SK-N-SH (cell line): Measurements from ENCODE around the gene IP6K1. TPM values are rescaled to one million over a fixed set of nuclear protein-coding genes. Genes with fewer than 3 reads are reported as not detected.

Experiments
- CTCF ChIA-PET: fragments of 300-600, 350-600 bp; formaldehyde crosslinking; extraction: SDS; loops from one replicate; lab custom pipeline; 2021; lab: Yijun Ruan, JAX
- POLR2A ChIA-PET: fragments of 350-600 bp; sonication (Branson Sonifier 250); formaldehyde crosslinking; extraction: SDS; loops from one replicate; lab custom pipeline; 2020; ENCODE audit warnings: antibody characterized with exemption, inconsistent platforms; lab: Yijun Ruan, JAX
- DNase-seq: peaks from one replicate; pipeline ENCODE4 v3.0.0; 2012
- H2AFZ ChIP-seq: fragments of 200-600 bp; sonication (generic); 2 replicates; pipeline ENCODE4 v1.8.1; 2016; ENCODE audit warnings: antibody characterized with exemption, mild to moderate bottlenecking, low read depth
- H3F3A ChIP-seq: fragments of 200-600 bp; sonication (generic); replicated peaks from 2 replicates; pipeline ENCODE3; 2016; ENCODE audit warnings: antibody characterized with exemption, mild to moderate bottlenecking; ENCODE audit not compliant: insufficient read depth
- H3K27ac ChIP-seq, 2 experiments: fragments of 200-500 bp in 1 of 2; fragments of 200-600 bp in 1 of 2; sonication (Bioruptor generic) in 1 of 2; sonication (generic), shearing (Covaris generic) in 1 of 2; 2 replicates each; pipeline versions ENCODE4 v1.5.1 to v1.6.1; 2014 to 2016; ENCODE audit warnings: low read depth in 2 of 2, inconsistent platforms in 1 of 2, low read length in 1 of 2, mild to moderate bottlenecking in 1 of 2, mixed read lengths in 1 of 2
- H3K27me3 ChIP-seq: fragments of 200-600 bp; sonication (generic), shearing (Covaris generic); 2 replicates; pipeline ENCODE4 v1.6.1; 2016; ENCODE audit warnings: mixed run types; ENCODE audit not compliant: insufficient read depth
- H3K36me3 ChIP-seq, 2 experiments: fragments of 200-500 bp in 1 of 2; fragments of 200-600 bp in 1 of 2; sonication (Bioruptor generic) in 1 of 2; sonication (generic) in 1 of 2; replicated peaks in 1 of 2; 2 replicates each; pipeline versions ENCODE3 to v1.5.1; 2014 to 2016; ENCODE audit warnings: low read length in 1 of 2, mild to moderate bottlenecking in 1 of 2; ENCODE audit not compliant: insufficient read depth in 2 of 2, control insufficient read depth in 1 of 2
- H3K4me1 ChIP-seq, 2 experiments: fragments of 200-500 bp in 1 of 2; fragments of 200-600 bp in 1 of 2; sonication (Bioruptor generic) in 1 of 2; sonication (generic), shearing (Covaris generic) in 1 of 2; 2 replicates each; pipeline versions ENCODE4 v1.5.1 to v1.6.1; 2014 to 2016; ENCODE audit warnings: low read depth in 1 of 2, low read length in 1 of 2, mixed run types in 1 of 2; ENCODE audit not compliant: insufficient read depth in 2 of 2, control insufficient read depth in 1 of 2
- H3K4me2 ChIP-seq: fragments of 200-600 bp; sonication (generic), shearing (Covaris generic); 2 replicates; pipeline ENCODE4 v1.6.1; 2017; ENCODE audit warnings: mixed run types
- H3K4me3 ChIP-seq, 2 experiments: fragments of 200-500 bp in 1 of 2; fragments of 200-600 bp in 1 of 2; sonication (Bioruptor generic) in 1 of 2; sonication (generic), shearing (Covaris generic) in 1 of 2; 2 replicates each; pipeline versions ENCODE4 v1.5.1 to v1.8.1; 2014 to 2016; ENCODE audit warnings: low read depth in 2 of 2, inconsistent platforms in 1 of 2, low read length in 1 of 2, mild to moderate bottlenecking in 1 of 2, mixed read lengths in 1 of 2, moderate library complexity in 1 of 2
- H3K79me2 ChIP-seq: fragments of 200-600 bp; sonication (generic); 2 replicates; pipeline ENCODE4 v1.8.1; 2017; ENCODE audit warnings: mild to moderate bottlenecking; ENCODE audit not compliant: insufficient read depth
- H3K9ac ChIP-seq: fragments of 200-600 bp; sonication (generic); 2 replicates; pipeline ENCODE4 v1.6.1; 2017; ENCODE audit warnings: mixed run types
- H3K9me2 ChIP-seq: fragments of 200-600 bp; sonication (generic); 2 replicates; pipeline ENCODE4 v1.6.1; 2017; ENCODE audit warnings: mixed run types
- H3K9me3 ChIP-seq: fragments of 200-600 bp; sonication (generic); 2 replicates; pipeline ENCODE4 v1.6.1; 2017; ENCODE audit warnings: mixed run types, mild to moderate bottlenecking, moderate library complexity
- H4K20me1 ChIP-seq: fragments of 200-600 bp; sonication (generic); 2 replicates; pipeline ENCODE4 v1.6.1; 2017; ENCODE audit warnings: mild to moderate bottlenecking, mixed run types; ENCODE audit not compliant: insufficient read depth
- CHD2 ChIP-seq: fragments of 150-350 bp; IDR thresholded peaks from 2 replicates; pipeline ENCODE4 v1.6.1; 2018; ENCODE audit warnings: low read length; ENCODE audit not compliant: partially characterized antibody
- CTCF ChIP-seq: fragments of 200-600 bp; sonication (generic); IDR thresholded peaks from 2 replicates; pipeline ENCODE4 v1.6.1; 2017; ENCODE audit warnings: antibody characterized with exemption, mild to moderate bottlenecking, moderate library complexity
- FOSL2 ChIP-seq: IDR thresholded peaks from 2 replicates; pipeline ENCODE4 v1.4.0; 2012; ENCODE audit warnings: low read depth, mild to moderate bottlenecking, moderate library complexity, borderline replicate concordance
- FOXJ3 ChIP-seq: sonication (generic); formaldehyde crosslinking; IDR thresholded peaks from 2 replicates; pipeline ENCODE4 v1.5.1; 2020; ENCODE audit warnings: mild to moderate bottlenecking, missing genetic modification reagents
- FOXM1 ChIP-seq: IDR thresholded peaks from 2 replicates; pipeline ENCODE4 v1.4.0; 2012; ENCODE audit warnings: low read depth, mild to moderate bottlenecking
- GABPA ChIP-seq: IDR thresholded peaks from 2 replicates; pipeline ENCODE4 v1.4.0; 2012; ENCODE audit warnings: low read depth, mild to moderate bottlenecking
- GATA2 ChIP-seq: sonication (generic); formaldehyde crosslinking; IDR thresholded peaks from 2 replicates; pipeline ENCODE4 v1.5.0; 2020; ENCODE audit warnings: mild to moderate bottlenecking, missing genetic modification reagents
- JUND ChIP-seq: IDR thresholded peaks from 2 replicates; pipeline ENCODE4 v1.4.0; 2012
- MXI1 ChIP-seq: IDR thresholded peaks from 2 replicates; pipeline ENCODE4 v1.6.1; 2012; ENCODE audit warnings: mild to moderate bottlenecking, low read depth, low read length, improper control_type of control experiment
- NFIC ChIP-seq: IDR thresholded peaks from 2 replicates; pipeline ENCODE4 v1.4.0; 2012; ENCODE audit warnings: borderline replicate concordance
- PBX3 ChIP-seq: IDR thresholded peaks from 2 replicates; pipeline ENCODE4; 2012
- POLR2AphosphoS5 ChIP-seq: IDR thresholded peaks from 2 replicates; pipeline ENCODE4 v1.6.1; 2012; ENCODE audit warnings: low read depth, low read length
- RAD21 ChIP-seq: IDR thresholded peaks from 2 replicates; pipeline ENCODE4 v1.6.1; 2012; ENCODE audit warnings: mild to moderate bottlenecking, low read length
- RFX5 ChIP-seq: IDR thresholded peaks from 2 replicates; pipeline ENCODE4 v1.6.1; 2012; ENCODE audit warnings: mild to moderate bottlenecking, improper control_type of control experiment, low read length
- SMC3 ChIP-seq: IDR thresholded peaks from 2 replicates; pipeline ENCODE4 v1.6.1; 2012; ENCODE audit warnings: low read depth, low read length, improper control_type of control experiment
- TAF1 ChIP-seq: IDR thresholded peaks from 2 replicates; pipeline ENCODE4 v1.6.1; 2012; ENCODE audit warnings: low read depth, mild to moderate bottlenecking, low read length, moderate library complexity, borderline replicate concordance
- USF2 ChIP-seq: fragments of 150-350 bp; IDR thresholded peaks from 2 replicates; pipeline ENCODE4 v1.6.1; 2017; ENCODE audit warnings: antibody characterized with exemption, low read length, low read depth, borderline replicate concordance
- YY1 ChIP-seq: IDR thresholded peaks from 2 replicates; pipeline ENCODE4 v1.4.0; 2012; ENCODE audit warnings: low read depth, mild to moderate bottlenecking
- WGBS: methylation state at CpG from one replicate; pipeline ENCODE4 v1.1.6; 2017; ENCODE audit warnings: low lambda C conversion rate; 5-methylcytosine and 5-hydroxymethylcytosine counted together
- polyA plus RNA-seq, 3 experiments: library from polyadenylated mRNA; depleted of rRNA; stranded (reverse); fragments of >200 nt; gene quantifications; 2 replicates each; pipeline ENCODE4 v1.2.3, GENCODE V29; 2012
- TF ChIP-seq, protein P1 (sequence below): fragments of 150-350 bp; IDR thresholded peaks from 2 replicates; pipeline ENCODE4 v1.6.1; 2016; ENCODE audit warnings: mild to moderate bottlenecking, low read depth, low read length
- TF ChIP-seq, protein P2 (sequence below): IDR thresholded peaks from 2 replicates; pipeline ENCODE4 v1.4.0; 2012; ENCODE audit warnings: low read depth

The IP6K1 gene
- polyA plus RNA-seq, 1 of the 3 experiments (the other 2 are of a cell fraction): 23.3 TPM

DNA sequence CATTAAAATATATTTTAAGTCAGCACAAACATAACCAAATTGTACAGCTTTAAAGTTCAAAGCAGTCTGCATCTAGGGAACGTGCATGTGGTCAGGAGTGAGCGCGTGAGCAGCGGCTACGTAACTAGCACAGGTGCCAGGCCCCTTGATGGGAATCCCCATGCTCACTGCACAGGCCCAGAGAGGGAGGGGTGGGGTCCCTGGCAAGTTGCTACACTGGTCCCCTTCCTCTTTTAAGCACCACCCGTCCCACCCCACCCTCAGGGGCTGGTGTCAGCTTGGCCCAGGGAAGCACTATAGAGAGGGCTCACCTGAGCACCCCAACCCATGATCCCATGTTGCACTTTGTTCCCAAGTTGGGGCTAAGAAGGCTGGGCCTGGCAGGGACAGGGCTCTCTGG, 61.8 kb downstream of the IP6K1 start:
- CTCF ChIA-PET: interaction anchor here (0.9 to 2.7 kb wide), 4 partner anchors 23 to 78 kb away, joined by 4 to 12 read pairs (median 6); partner anchors contain the start of gene INKA1
- H2AFZ ChIP-seq: peak overlapping the region; percentile 81; the same call in 1 of the 2 replicates
- H3K4me1 ChIP-seq: peaks cover 8 to 20% of the 10 kb centered on the region in 2 experiments; a peak in 2 of 4 replicates
- peak overlapping the region; percentile 100 for H3K4me2 ChIP-seq
- peaks cover 14% of the 10 kb centered on the region for H3F3A ChIP-seq
- H4K20me1 ChIP-seq: no peaks in the 10 kb centered on the region
- H3K79me2 ChIP-seq: peaks cover 15% of the 10 kb centered on the region
- no peaks in the 10 kb centered on the region for H3K27me3 ChIP-seq
- no peaks in the 10 kb centered on the region for H3K9me3 ChIP-seq
- peaks cover 6 to 53% of the 10 kb centered on the region in 2 experiments for H3K36me3 ChIP-seq
- peak overlapping the region; percentile 98 for H3K9ac ChIP-seq
- peak overlapping the region; percentile 67 to 99 for H3K4me3 ChIP-seq
- DNase-seq: peak; percentile 53
- POLR2A ChIA-PET: interaction anchor here (2.2 kb wide), 1 partner anchor 115 kb away, joined by 8 read pairs; no protein-coding TSS in a partner anchor
- H3K9me2 ChIP-seq: no peaks in the 10 kb centered on the region
- 53% methylated on average over 5 of the region's 6 CpGs for WGBS
- no peak for TF ChIP-seq FOXJ3 (CRISPR knock-in tag)
- peak overlapping the region; percentile 81 to 87 for H3K27ac ChIP-seq

DNA sequence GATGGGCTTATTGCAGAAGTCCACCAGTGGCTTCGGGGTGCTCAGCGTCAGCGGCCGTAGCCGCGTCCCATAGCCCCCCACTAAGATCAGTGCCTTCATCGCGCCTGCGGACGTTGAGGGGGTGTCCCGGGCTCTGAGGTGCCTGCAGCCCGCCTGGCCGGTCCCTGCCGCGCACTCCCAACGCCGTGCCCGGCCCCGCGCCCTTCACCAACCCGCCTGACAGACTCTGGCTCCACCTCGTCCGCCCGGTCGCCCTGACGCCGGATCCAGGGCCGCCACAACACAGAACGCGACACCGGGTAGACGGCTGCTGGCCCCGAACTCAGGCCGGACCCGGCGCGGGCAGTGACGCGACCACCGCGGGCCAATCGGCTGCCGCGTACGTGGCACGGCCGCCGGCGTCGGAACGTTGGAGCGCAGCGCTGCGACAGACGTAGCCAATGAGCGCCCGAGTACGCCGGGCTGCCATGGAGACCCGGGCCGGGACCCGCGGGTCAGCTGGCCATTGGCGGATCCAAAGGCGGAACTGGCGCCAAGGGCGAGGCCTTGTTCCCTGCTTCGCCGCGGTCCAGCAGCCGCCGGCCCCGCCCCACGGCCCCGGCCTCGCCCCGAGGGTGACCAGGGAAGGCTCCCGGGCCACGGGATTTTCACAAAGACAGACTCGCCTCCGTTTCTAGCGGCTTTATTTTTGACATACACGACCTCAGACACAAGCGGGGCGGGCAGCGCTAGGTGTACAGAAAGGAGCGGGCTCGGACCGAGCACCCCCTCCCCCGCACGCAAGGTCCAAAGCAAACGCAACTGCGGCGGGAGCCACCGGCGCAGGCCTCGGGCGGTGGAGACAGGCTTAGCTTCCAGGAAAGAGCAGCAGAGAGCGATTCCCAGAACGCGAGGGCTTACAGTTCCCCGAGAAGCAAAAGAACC, 62.5 kb downstream of the IP6K1 start, which contains the start of gene GMPPB:
TSS of gene GMPPB (minus strand) at position 324 of the 924 bp plus-strand sequence. CDS start at position 99, 225 bp downstream.
- H3K27ac ChIP-seq: peak within 1 kb of the TSS; percentile 81 to 87
- H3K79me2 ChIP-seq: peaks cover 15% of the 10 kb centered on the region
- peak within 1 kb of the TSS; percentile 100 for H3K4me2 ChIP-seq
- peaks cover 14% of the 10 kb centered on the region for H3F3A ChIP-seq
- POLR2A ChIA-PET: interaction anchor here (0.7 to 2.2 kb wide), 3 partner anchors 12 to 702 kb away, joined by 3 to 8 read pairs (median 4); partner anchors contain the start of gene NDUFAF3
- peak within 1 kb of the TSS; percentile 81 for H2AFZ ChIP-seq
- WGBS: 7% methylated on average over 16 of the region's 102 CpGs
- peaks cover 8 to 23% of the 10 kb centered on the region in 2 experiments; a peak in 2 of 4 replicates for H3K4me1 ChIP-seq
- H3K9me2 ChIP-seq: no peaks in the 10 kb centered on the region
- peaks cover 2 to 53% of the 10 kb centered on the region in 2 experiments for H3K36me3 ChIP-seq
- H4K20me1 ChIP-seq: no peaks in the 10 kb centered on the region
- CTCF ChIA-PET: interaction anchor here (1.2 to 2.7 kb wide), 5 partner anchors 22 to 184 kb away, joined by 4 to 12 read pairs (median 5); partner anchors contain the start of gene INKA1
- peak; percentile 98 for DNase-seq
- peak within 1 kb of the TSS; percentile 98 for H3K9ac ChIP-seq
- H3K27me3 ChIP-seq: no peaks in the 10 kb centered on the region
- H3K4me3 ChIP-seq: peak within 1 kb of the TSS; percentile 98 to 99
- no peaks in the 10 kb centered on the region for H3K9me3 ChIP-seq
- no peak for TF ChIP-seq CTCF
- no peak for TF ChIP-seq FOXM1
- TF ChIP-seq, protein P1, sequence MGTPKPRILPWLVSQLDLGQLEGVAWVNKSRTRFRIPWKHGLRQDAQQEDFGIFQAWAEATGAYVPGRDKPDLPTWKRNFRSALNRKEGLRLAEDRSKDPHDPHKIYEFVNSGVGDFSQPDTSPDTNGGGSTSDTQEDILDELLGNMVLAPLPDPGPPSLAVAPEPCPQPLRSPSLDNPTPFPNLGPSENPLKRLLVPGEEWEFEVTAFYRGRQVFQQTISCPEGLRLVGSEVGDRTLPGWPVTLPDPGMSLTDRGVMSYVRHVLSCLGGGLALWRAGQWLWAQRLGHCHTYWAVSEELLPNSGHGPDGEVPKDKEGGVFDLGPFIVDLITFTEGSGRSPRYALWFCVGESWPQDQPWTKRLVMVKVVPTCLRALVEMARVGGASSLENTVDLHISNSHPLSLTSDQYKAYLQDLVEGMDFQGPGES: 0 out of 2 replicates have a peak, but pooled peaks have one; percentile 27
- TF ChIP-seq SMC3: no peak
- TF ChIP-seq NFIC: no peak; the same call in 1 of the 2 replicates
- peak; percentile 84 for TF ChIP-seq POLR2AphosphoS5
- TF ChIP-seq YY1: 0 out of 2 replicates have a peak, but pooled peaks have one; percentile 26
- TF ChIP-seq TAF1: 0 out of 2 replicates have a peak, but pooled peaks have one; percentile 30
- peak; percentile 35 for TF ChIP-seq CHD2
- TF ChIP-seq MXI1: peak; percentile 59; the same call in 1 of the 2 replicates
- TF ChIP-seq, protein P2, sequence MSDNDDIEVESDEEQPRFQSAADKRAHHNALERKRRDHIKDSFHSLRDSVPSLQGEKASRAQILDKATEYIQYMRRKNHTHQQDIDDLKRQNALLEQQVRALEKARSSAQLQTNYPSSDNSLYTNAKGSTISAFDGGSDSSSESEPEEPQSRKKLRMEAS: peak; percentile 21; the same call in 1 of the 2 replicates
- TF ChIP-seq FOXJ3 (CRISPR knock-in tag): no peak
- no peak for TF ChIP-seq JUND
- TF ChIP-seq FOSL2: no peak
- no peak for TF ChIP-seq GABPA
- no peak for TF ChIP-seq USF2
- no peak for TF ChIP-seq RAD21
- no peak for TF ChIP-seq GATA2 (CRISPR knock-in tag)
- TF ChIP-seq PBX3: no peak; the same call in 1 of the 2 replicates
- peak; percentile 87 for TF ChIP-seq RFX5
